DMS53 (cell line): Measurements from ENCODE around the gene CTSE.

Source experiments
- DNase-seq: peaks from one replicate; lab custom pipeline; 2025; lab: John Stamatoyannopoulos, UW

Gene CTSE

DNA sequence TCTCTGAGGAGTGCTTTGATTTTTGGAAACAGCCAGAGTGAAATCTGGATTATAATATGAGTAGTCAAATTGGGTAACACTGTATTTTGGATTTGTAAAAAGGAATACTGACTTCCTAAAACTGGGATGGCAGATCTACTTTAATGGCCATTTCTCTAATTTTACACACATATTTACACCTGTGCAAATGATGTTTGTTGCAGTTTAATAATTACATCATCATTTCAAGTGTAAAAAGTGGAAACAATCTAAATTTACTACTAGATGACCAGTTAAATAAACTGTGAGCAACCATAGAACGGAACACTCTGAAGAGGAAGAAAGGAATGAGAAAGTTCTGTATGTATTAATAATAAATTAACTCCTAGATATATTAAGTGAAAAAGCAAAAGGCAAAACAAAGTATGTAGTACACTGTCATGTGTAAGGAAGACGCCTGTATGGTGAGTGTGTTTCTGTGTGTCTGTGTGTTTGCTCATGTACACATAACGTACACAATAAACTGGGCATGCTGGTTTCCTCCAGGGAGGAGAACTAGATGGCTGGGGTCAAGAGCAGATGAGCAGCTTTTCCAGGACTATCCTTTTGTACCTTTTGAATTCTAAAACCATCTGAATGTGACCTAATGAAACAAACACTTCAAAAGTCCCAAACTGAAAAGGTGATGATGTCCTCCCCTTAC lies 26.4 kb upstream of the CTSE start:
- peak; percentile 86 for DNase-seq

DNA sequence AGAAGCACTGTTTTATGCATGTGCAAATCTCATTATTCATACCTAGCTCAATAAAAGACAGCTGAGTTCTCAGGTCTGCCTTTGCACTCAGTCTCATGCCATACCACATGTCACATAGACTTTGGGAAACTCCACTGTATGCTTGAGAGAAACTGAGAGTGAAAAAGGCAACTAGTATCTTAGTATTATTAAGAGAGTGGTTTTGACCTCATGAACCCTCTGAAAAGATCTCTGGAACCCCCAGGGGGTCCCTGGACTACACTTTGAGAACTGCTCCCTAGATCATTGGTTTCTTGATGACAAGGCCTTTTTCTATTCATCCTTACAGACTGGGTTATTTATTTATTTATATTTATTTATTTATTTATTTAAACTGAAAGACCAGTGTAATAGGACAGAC lies 25.6 kb upstream of the CTSE start:
- no peak for DNase-seq

DNA sequence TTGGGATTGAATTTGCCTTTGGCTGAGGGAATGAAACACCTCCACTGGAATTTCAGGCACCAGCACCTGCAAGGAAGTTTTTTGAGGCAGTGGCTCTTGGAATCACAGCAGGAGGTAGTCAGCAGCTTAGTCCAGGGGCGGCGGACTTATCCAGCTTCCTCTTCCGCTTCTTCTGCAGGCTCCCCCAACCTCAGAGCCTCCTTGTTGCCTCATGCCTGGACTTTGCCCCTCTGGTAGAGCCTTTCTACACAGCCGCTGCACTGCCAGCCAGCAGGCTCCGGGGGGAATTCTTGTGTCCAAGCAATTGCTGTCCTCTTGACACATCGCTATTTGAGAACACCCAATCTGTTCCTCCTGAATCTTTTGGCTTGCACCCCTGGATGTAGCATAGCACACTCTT lies 24.9 kb upstream of the CTSE start:
- DNase-seq, result peak; percentile 57

- no peak for DNase-seq
These were observed 23.6 kb upstream of the CTSE start for GRCh38 chr1:206047271-206047670.

DNA sequence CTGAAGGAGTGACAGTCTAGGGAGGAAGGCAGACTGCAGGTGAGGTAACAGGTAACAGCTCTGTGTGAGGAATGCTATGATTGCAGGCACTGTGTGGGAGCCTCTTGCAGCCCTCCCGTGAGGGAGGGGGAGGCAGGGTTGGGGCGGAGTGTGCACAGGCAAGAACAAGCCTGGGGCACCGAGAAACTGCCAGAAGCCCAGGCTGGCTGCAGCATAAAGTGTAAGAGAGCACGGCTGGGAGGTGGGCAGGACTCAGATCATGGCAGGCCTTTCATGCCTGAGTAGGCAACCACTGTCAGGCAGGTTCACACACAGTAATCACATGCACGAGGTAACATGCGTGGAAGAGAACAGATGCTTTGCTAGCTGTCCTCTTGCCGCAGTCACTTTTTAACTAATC lies 17.9 kb upstream of the CTSE start:
- DNase-seq, result peak; percentile 35

GRCh38 chr1:206040328-206040727 lies 16.6 kb upstream of the CTSE start:
- no peak for DNase-seq

DNA sequence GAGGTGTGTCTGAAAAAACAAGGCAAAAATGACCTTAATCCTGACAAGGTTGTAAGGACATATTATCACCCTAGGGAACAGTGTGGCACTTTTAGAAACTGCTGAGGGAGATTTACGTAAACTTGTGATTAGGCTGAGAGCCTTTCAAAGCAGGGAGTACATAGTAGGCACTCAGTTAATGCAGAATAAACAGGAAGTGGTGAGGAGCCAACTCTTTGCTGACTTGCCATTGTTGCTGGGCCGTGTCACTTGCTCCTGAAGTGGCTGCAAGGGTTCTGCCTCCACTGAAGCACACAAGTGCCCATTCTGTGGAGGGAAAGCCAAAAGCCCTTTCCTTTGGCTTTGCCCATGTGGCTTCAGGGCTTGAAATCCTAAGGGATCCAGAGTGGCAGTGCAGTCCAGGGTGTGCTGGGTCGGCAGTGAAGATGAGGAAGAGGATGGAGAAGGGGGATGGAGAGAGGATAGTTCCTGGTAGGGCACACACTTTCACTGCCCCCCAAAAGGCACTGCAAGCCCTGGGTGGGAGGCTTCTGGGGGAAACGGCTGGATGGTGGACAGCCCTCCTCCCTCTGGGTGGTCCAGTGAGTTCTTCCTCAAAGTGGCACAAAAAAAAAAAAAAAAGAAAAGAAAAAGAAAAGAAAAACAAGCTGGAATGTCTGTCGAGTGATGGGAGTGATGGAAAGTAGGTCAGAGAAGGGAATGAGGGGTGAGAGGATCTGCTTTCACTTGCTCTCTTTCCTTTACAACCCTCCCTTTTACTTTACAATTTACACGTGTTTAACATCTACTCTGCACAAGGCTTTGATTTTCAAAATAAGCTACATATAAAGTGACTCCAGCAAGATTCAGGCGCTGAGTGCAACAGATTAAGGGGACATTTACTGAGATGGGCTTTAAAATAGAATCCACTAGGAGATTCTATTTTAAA lies 15.6 kb upstream of the CTSE start:
- DNase-seq, result peak; percentile 17

GRCh38 chr1:206037581-206037980 lies 13.9 kb upstream of the CTSE start:
- DNase-seq, result peak; percentile 38

GRCh38 chr1:206036663-206037455 lies 13.2 kb upstream of the CTSE start:
- peak; percentile 66 for DNase-seq

- peak; percentile 56 for DNase-seq
These were observed 11.3 kb upstream of the CTSE start for GRCh38 chr1:206035027-206035426.

- no peak for DNase-seq
These were observed 8.9 kb upstream of the CTSE start for GRCh38 chr1:206032380-206033140.

- peak; percentile 96 for DNase-seq
These were observed 7.0 kb upstream of the CTSE start for GRCh38 chr1:206030714-206031113.

DNA sequence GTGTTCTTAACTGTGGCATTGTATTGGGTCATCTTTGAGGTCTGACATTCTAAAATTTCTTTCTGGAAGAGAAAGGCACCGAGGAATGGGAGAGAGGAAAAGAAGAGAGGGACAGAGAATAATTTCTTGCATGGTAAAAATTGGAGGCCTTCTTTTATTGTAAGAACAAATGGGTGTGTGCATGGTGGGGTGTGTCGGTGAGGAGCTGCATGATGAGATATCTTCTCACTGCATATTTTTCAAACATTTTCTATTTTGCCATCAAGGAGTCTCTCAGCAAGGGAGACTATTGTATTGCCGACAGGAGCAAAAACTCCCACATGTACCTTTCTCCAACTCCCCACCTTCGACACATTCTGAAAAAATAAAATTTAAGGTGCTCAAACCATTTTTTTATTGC lies 6.5 kb upstream of the CTSE start:
- no peak for DNase-seq

- DNase-seq, result no peak
These were observed 5.8 kb upstream of the CTSE start for GRCh38 chr1:206029484-206029883.

DNA sequence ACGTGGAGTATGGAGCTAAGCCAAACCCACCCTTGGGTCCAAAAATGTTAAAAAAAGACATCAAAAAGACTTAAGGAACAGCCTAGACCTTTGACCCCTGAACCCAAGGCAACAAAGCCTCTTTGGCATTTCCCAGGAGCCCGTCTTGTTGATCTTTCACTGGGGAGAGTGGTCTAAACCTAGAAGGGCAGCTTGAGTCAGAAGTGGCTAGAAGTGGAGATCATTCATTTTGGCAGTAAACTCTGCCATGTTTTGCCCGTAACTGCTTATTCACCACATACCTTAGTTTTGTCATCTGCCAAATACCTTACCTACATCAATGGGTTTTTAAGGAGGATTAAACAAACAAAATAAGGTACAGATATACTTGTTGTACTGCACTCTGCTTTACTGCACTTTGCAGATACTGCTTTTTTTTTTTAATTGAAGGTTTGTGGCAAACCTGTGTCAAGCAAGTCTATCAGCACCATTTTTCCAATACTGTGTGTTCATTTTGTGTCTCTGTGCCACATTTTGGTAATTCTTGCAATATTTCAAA lies 1.7 kb upstream of the CTSE start:
- DNase-seq, result no peak

DNA sequence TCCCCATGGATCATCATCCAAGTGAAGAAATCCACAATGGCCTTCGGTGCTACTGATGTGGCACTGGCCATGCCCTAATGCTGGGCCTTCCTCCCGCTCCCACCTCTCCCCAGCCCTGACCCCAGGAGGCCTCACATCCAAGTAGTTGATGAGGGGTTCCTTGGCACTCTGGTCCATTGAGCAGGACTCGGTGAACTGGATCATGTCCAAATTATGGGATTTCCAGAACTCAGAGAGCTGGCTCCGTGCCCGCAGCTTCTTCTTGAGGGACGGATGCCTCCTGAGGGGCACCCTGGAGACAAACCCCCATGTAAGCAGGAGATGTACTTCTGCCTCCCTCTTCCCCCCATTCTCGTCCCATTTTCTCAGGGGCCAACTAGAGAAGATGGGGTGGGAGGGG lies 929 bp downstream of the CTSE start:
- DNase-seq, result no peak

DNA sequence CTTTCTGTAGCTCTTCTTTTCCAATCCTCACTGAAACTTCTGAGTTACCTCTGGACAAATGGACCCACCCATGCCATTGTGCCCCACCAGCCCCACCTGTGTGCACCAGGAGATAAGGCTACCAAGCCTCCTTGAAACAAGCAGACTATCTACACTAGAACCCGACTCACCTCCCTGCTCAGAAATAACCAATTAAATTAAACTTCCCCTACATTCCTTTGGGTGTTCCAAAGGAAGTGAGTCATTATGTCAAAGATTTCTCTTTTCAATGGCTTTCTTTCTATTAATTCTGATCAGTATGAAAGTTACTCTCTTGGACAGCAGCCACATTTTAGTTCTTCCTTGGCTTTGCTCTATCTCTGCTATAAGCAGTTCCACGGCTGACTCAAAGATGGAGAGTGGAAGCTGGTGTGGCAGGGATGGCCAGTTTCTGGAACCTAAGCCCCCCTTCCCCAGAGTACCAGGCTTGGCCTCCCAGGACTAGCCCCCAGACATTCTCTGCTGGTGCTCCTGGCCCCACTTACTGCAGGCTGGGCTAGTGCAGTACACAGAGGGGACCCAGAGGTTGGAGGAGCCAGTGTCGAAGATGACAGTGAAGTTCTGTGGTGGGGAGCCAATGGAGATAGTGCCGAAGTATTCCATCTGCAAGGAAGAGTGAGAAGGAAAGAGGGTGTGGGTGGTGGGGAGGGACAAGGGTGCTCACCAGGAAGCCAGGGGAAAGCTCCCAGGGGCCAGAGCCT lies 1.9 kb downstream of the CTSE start:
- DNase-seq, result no peak

DNA sequence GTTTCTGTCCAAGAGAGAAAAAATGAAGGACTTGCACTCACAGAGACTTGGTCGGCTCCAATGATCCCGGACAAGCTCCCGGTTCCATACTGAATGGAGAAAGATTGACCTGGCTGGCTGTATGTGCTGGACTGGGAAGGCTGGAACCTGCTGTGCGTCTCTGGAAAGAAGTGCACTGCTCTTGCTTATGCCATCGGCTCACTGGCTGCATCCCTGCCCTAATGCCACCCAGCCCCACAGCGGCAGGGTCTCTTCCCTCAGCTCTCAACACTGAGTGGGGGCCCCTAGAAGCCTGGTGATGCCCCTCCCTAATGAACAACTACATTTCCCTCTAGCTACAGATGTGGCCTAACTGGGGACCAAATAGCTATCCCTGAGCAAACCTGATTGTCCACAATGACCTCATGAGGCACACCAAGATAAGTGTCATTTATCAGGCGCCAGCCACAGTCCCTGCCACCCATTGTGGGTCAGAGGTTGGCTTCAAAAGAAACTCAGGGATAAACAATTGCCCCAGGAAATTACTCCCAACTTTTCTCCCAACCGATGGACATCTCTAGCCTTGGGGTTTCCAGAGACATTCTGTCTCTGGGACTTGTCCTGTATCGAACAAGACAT lies 2.6 kb downstream of the CTSE start:
- DNase-seq, result peak; percentile 23

GRCh38 chr1:206020393-206021007 lies 3.2 kb downstream of the CTSE start:
- no peak for DNase-seq

GRCh38 chr1:206015071-206015470 lies 8.6 kb downstream of the CTSE start:
- no peak for DNase-seq
